ENCODE measurements around the gene GNG4. TPM values are rescaled to one million over a fixed set of nuclear protein-coding genes. Genes with fewer than 3 reads are reported as not detected.
"Not testable (repeated sequence)": the region's sequence is repeated elsewhere in the genome, so short reads cannot be mapped to it uniquely, and the experiment has no call there.

GNG4 gene
- total and polyA plus RNA-seq, 4 donors: 16.2 to 132 (median 78.6) TPM

DNA sequence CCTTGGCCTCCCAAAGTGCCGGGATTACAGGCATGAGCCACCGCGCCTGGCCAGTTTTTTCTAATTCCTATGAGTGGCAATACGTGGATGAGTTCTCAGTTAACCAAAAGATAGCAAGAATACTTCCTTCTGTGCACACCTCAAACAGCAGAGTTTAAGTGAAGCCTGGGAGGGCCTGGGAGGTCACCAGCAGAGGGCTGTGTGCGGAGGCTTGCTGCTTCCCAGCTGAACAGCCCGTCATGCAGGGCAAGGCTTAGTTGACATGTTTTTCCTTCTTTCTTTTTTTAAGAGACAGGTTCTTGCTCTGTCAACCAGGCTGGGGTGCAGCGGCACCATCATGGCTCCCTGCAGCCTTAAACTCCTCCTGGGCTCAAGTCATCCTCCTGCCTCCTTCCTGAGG lies 17.8 kb downstream of the GNG4 start:
- Histone ChIP-seq H3K36me3 (ENCODE audit: control insufficient read depth, insufficient read depth, low read length) (no peaks in the 10 kb centered on the region), H3K27ac (ENCODE audit: low read depth, low read length) (no peak overlapping the region), H3K27me3 (ENCODE audit: control insufficient read depth, insufficient read depth, low read length) (no peaks in the 10 kb centered on the region), H3K4me3 (ENCODE audit: low read depth, low read length) (no peak overlapping the region), H3K9me3 (ENCODE audit: control insufficient read depth, insufficient read depth, low read length) (no peaks in the 10 kb centered on the region), H3K4me1 (ENCODE audit: control insufficient read depth, insufficient read depth, low read length) (peaks cover 6% of the 10 kb centered on the region)
- WGBS (ENCODE audit: insufficient coverage): 85% methylated on average over 7 of the region's 7 CpGs
- DNase-seq (ENCODE audit: low read depth in 4 of 6, low spot score in 6 of 6): no peak

DNA sequence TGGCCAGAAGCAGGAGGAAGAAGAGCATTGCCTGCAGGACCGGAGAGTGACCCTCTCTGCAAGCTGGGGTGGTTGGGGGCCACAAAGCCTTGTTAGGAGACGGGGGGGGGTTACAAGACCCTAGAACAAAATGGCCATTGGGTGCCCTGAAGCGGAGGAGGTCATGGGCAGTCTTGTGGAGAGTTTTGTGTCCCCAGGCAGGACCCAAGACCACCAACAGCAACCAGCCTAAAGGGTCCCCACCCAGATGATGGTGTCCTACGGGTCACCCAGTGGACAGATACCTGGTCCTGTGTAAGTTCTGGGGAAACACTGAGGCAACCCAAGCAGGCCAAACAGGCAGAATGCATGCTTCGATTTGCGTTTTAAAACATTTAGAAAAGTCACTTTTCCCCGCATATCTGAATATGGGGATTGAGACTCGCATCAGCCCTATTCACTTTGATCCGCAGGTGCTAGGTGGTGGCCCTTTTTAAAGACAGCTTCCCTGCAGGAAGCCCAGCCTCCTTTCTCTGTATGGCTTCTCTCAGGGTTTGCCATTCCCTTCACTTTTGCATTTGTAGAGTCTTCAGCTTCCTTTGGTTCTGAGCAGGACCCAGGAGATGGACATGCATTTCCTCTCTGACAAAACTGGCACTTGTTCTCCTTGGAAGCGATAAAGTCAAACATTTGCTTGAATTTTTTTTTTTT lies 21.1 kb downstream of the GNG4 start:
- Histone ChIP-seq H3K4me1 (ENCODE audit: control insufficient read depth, insufficient read depth, low read length) (peaks cover 16% of the 10 kb centered on the region), H3K27ac (ENCODE audit: low read depth, low read length) (no peak overlapping the region), H3K36me3 (ENCODE audit: control insufficient read depth, insufficient read depth, low read length) (no peaks in the 10 kb centered on the region), H3K27me3 (ENCODE audit: control insufficient read depth, insufficient read depth, low read length) (no peaks in the 10 kb centered on the region), H3K9me3 (ENCODE audit: control insufficient read depth, insufficient read depth, low read length) (no peaks in the 10 kb centered on the region), H3K4me3 (ENCODE audit: low read depth, low read length) (no peak overlapping the region)
- 88% methylated on average over 9 of the region's 10 CpGs for WGBS (ENCODE audit: insufficient coverage)
- DNase-seq (ENCODE audit: low read depth in 4 of 6, low spot score in 6 of 6): no peak

DNA sequence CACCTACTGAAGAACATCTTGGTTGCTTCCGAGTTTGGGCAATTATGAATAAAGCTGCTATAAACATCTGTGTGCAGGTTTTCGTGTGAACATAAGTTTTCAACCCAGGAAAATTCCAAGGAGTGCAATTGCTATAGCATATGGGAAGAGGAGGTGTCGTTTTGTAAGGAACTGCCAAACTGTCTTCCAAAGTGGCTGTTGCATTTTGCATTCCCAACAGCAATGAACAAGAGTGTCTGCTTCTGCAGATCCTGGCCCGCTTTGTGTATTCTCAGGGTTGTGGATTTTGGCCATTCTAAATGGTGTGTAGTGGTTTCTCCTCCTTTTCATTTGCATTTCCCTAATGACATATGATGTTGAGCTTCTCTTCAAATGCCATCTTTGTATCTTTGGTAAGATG lies 23.8 kb downstream of the GNG4 start:
- Histone ChIP-seq H3K27ac (ENCODE audit: low read depth, low read length) (no peak overlapping the region), H3K9me3 (ENCODE audit: control insufficient read depth, insufficient read depth, low read length) (no peaks in the 10 kb centered on the region), H3K27me3 (ENCODE audit: control insufficient read depth, insufficient read depth, low read length) (no peaks in the 10 kb centered on the region), H3K36me3 (ENCODE audit: control insufficient read depth, insufficient read depth, low read length) (no peaks in the 10 kb centered on the region), H3K4me3 (ENCODE audit: low read depth, low read length) (no peak overlapping the region), H3K4me1 (ENCODE audit: control insufficient read depth, insufficient read depth, low read length) (peaks cover 14% of the 10 kb centered on the region)
- DNase-seq (ENCODE audit: low read depth in 4 of 6, low spot score in 6 of 6): peak in 1 of 6 donors; percentile 38
- 100% methylated on average over 1 of the region's 4 CpGs for WGBS (ENCODE audit: insufficient coverage)

DNA sequence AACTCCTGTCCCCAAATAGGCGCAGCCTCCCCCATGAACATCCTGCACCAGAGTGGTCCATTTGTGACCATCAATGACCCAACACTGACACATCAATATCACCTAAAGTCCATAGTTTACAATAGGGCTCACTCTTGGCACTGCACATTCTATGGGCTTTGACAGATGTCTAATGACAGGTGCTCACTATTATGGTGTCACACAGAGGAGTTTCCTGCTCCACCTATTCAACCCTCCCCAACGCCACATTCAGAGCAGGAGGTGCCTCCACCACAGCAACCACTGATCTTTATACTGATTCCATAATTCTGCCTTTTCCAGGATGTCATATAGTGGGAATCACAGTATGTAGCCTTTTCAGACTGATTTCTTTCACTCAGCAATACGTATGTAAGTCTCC lies 24.2 kb downstream of the GNG4 start:
- peaks cover 14% of the 10 kb centered on the region for H3K4me1 ChIP-seq (ENCODE audit: control insufficient read depth, insufficient read depth, low read length)
- H3K36me3 ChIP-seq (ENCODE audit: control insufficient read depth, insufficient read depth, low read length): no peaks in the 10 kb centered on the region
- H3K4me3 ChIP-seq (ENCODE audit: low read depth, low read length): no peak overlapping the region
- no peak overlapping the region for H3K27ac ChIP-seq (ENCODE audit: low read depth, low read length)
- DNase-seq (ENCODE audit: low read depth in 4 of 6, low spot score in 6 of 6): no peak
- no peaks in the 10 kb centered on the region for H3K27me3 ChIP-seq (ENCODE audit: control insufficient read depth, insufficient read depth, low read length)
- WGBS (ENCODE audit: insufficient coverage): no CpG with 5 or more reads among the region's 3 CpGs
- H3K9me3 ChIP-seq (ENCODE audit: control insufficient read depth, insufficient read depth, low read length): no peaks in the 10 kb centered on the region

DNA sequence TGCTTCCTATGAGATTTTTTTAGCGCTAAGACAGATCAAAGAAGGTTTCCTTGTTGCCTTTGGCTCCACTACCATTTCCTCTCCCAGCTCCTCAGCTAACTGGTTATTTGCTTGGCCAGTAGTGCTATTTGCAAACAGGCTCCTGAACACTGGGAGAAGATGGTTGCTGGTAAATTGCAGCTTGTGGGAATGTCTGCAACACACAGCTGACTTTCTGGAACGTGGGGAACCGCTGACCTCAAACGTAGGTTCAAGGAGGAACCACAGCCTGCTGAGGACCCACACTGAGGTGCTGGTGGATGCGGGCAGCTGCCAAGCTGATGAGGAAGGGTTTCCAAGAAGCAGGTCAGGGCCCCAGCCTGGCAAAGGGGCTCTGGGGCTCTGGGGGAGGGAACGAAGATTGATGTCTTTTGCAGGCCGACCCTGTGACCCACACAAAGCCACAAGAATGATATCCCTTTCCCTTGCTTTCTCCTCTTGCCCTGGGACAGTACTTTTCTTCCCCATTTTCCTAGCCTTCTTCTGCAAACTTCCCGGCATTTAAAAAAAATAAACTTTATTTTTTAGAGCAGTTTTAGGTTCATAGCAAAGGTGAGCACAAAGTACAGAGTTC lies 24.8 kb downstream of the GNG4 start:
- Histone ChIP-seq H3K27me3 (ENCODE audit: control insufficient read depth, insufficient read depth, low read length) (no peaks in the 10 kb centered on the region), H3K9me3 (ENCODE audit: control insufficient read depth, insufficient read depth, low read length) (no peaks in the 10 kb centered on the region), H3K36me3 (ENCODE audit: control insufficient read depth, insufficient read depth, low read length) (no peaks in the 10 kb centered on the region), H3K4me1 (ENCODE audit: control insufficient read depth, insufficient read depth, low read length) (peaks cover 14% of the 10 kb centered on the region), H3K4me3 (ENCODE audit: low read depth, low read length) (no peak overlapping the region), H3K27ac (ENCODE audit: low read depth, low read length) (peak overlapping the region; percentile 22)
- peak in 1 of 6 donors; percentile 52 for DNase-seq (ENCODE audit: low read depth in 4 of 6, low spot score in 6 of 6)
- WGBS (ENCODE audit: insufficient coverage): 42% methylated on average over 7 of the region's 8 CpGs

DNA sequence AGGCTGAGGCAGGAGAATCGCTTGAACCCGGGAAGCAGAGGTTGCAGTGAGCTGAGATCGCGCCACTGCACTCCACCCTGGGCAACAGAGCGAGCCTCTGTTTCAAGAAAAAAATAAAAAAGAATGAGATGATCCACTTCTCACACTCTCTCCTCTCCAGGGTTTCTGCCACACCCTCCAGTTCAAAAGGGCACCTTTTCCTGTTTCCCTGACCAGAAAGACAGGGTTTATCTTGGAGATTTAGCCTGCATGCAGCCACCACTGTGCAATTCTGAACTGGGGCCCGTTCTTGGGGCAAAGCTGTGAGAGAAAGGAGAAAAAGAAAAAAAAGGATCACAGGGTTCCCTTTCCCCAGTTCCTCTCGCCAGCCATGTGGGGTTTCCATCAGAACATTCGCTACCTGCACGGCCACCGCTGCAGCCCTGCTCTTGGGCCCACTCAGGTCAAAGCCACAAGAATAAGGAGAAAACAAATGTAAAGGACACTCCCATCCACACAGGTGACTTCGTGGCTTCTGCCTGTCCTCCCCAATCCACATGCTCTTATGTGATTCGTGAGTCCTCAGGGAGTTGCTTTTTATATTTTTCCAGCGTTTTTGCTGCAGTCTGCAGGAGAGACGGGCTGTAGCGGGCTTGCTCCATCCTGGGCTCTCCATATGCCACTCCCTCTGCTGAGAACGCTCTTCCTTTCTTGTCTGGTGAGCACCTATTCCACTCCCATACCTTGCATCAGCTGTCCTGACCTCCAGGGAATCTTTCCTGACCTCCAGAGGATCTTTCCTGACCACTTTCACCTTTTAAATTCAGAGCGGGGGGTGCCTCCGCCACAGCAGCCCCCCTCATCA lies 26.4 kb downstream of the GNG4 start:
- no peak overlapping the region for H3K4me3 ChIP-seq (ENCODE audit: low read depth, low read length)
- H3K36me3 ChIP-seq (ENCODE audit: control insufficient read depth, insufficient read depth, low read length): no peaks in the 10 kb centered on the region
- H3K9me3 ChIP-seq (ENCODE audit: control insufficient read depth, insufficient read depth, low read length): no peaks in the 10 kb centered on the region
- H3K4me1 ChIP-seq (ENCODE audit: control insufficient read depth, insufficient read depth, low read length): peaks cover 14% of the 10 kb centered on the region
- WGBS (ENCODE audit: insufficient coverage): 79% methylated on average over 13 of the region's 18 CpGs
- DNase-seq (ENCODE audit: low read depth in 4 of 6, low spot score in 6 of 6): peak in 2 of 6 donors; percentile 25 to 46
- H3K27ac ChIP-seq (ENCODE audit: low read depth, low read length): no peak overlapping the region
- H3K27me3 ChIP-seq (ENCODE audit: control insufficient read depth, insufficient read depth, low read length): no peaks in the 10 kb centered on the region

DNA sequence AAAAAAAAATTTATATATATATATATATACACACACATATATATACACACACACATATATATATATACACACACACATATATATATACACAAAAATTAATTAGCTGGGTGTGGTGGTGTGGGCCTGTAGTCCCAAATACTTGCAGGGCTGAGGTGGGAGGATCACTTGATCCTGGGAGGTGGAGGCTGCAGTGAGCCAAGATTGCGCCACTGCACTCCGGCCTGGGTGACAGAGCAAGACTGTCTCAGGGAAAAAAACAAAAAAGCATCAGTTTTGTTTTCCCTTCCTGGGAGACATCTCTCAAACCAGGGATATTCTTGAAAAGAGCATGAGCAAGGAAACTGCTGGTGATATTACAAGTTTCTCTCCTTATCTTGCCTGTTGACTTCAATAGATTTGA lies 30.4 kb downstream of the GNG4 start:
- not testable (repeated sequence) for DNase-seq (ENCODE audit: low read depth in 4 of 6, low spot score in 6 of 6); H3K36me3 ChIP-seq (ENCODE audit: control insufficient read depth, insufficient read depth, low read length); H3K9me3 ChIP-seq (ENCODE audit: control insufficient read depth, insufficient read depth, low read length); H3K27ac ChIP-seq (ENCODE audit: low read depth, low read length); H3K4me3 ChIP-seq (ENCODE audit: low read depth, low read length); H3K27me3 ChIP-seq (ENCODE audit: control insufficient read depth, insufficient read depth, low read length)
- H3K4me1 ChIP-seq (ENCODE audit: control insufficient read depth, insufficient read depth, low read length): peaks cover 15% of the 10 kb centered on the region
- 90% methylated on average over 2 of the region's 2 CpGs for WGBS (ENCODE audit: insufficient coverage)

DNA sequence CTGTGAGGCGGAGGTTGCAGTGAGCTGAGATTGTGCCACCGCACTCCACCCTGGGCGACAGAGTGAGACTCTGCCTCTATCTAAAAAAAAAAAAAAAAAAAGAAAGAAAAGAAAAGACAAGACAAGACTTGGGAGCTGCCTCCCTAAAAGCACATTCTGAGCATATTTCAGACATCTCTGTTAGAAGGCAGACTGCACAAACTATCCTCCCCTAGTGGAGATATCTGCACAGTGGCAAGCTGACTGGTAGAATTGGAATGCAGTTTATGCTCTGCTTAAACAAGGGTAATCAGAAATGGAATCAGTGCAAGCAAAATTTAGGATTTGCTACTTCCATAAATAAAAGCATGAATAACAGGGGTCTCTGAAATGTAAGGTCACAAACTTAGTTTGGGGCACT lies 31.8 kb downstream of the GNG4 start:
- H3K4me1 ChIP-seq (ENCODE audit: control insufficient read depth, insufficient read depth, low read length): peaks cover 3% of the 10 kb centered on the region
- no peaks in the 10 kb centered on the region for H3K27me3 ChIP-seq (ENCODE audit: control insufficient read depth, insufficient read depth, low read length)
- no CpG with 5 or more reads among the region's 3 CpGs for WGBS (ENCODE audit: insufficient coverage)
- H3K9me3 ChIP-seq (ENCODE audit: control insufficient read depth, insufficient read depth, low read length): no peaks in the 10 kb centered on the region
- no peak overlapping the region for H3K27ac ChIP-seq (ENCODE audit: low read depth, low read length)
- peaks cover 6% of the 10 kb centered on the region for H3K36me3 ChIP-seq (ENCODE audit: control insufficient read depth, insufficient read depth, low read length)
- peak in 2 of 6 donors; percentile 28 to 43 for DNase-seq (ENCODE audit: low read depth in 4 of 6, low spot score in 6 of 6)
- H3K4me3 ChIP-seq (ENCODE audit: low read depth, low read length): no peak overlapping the region

DNA sequence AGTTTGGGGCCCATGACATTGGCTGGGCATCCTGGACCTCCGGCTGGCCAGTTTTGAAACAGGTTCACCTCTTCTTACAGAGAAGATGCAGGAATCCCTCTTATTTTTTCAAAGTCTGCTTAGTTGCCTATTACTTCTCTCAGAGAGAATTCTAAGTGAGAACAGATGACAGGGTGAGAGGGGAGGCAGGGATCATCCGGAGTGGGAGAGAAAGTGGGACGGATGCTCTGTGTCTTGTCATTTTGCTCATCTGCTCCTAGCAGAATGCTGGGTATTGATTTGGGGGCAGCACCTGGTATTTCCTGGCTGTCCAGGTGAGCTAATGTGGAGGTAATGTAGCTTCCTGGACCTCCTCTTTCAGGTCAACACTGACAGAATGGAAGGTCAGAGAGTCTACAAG lies 32.4 kb downstream of the GNG4 start:
- WGBS (ENCODE audit: insufficient coverage): 96% methylated on average over 3 of the region's 3 CpGs
- Histone ChIP-seq H3K27me3 (ENCODE audit: control insufficient read depth, insufficient read depth, low read length) (no peaks in the 10 kb centered on the region), H3K4me3 (ENCODE audit: low read depth, low read length) (no peak overlapping the region), H3K27ac (ENCODE audit: low read depth, low read length) (no peak overlapping the region), H3K36me3 (ENCODE audit: control insufficient read depth, insufficient read depth, low read length) (peaks cover 6% of the 10 kb centered on the region), H3K4me1 (ENCODE audit: control insufficient read depth, insufficient read depth, low read length) (peaks cover 3% of the 10 kb centered on the region), H3K9me3 (ENCODE audit: control insufficient read depth, insufficient read depth, low read length) (no peaks in the 10 kb centered on the region)
- no peak for DNase-seq (ENCODE audit: low read depth in 4 of 6, low spot score in 6 of 6)

Data from spinal cord (tissue), 10 donors.